ENCODE data around the gene PTPRG. TPM values are rescaled to one million over a fixed set of nuclear protein-coding genes. Genes with fewer than 3 reads are reported as not detected.

PTPRG gene
- total RNA-seq, 1 donor from 2014 or later = 11.1 TPM

DNA sequence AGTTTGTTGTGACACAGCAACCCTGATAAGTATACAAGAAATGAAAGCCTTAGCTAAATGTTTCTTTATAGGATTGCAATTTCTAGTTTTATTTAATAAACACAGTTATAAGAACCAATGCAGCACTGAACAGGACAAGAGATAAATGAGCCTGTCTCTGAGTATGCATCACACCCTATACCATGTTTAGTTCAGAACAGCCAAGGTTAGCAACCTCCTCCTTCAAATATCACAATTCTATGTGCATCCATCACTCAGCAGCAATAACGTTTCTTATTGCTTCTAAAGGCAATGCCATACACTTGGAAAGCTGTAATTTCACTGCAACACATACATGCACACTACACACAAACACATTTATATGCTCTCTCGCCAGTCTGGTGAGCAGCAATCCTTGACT lies 280.6 kb downstream of the PTPRG start:
- no peak for FAIRE-seq

DNA sequence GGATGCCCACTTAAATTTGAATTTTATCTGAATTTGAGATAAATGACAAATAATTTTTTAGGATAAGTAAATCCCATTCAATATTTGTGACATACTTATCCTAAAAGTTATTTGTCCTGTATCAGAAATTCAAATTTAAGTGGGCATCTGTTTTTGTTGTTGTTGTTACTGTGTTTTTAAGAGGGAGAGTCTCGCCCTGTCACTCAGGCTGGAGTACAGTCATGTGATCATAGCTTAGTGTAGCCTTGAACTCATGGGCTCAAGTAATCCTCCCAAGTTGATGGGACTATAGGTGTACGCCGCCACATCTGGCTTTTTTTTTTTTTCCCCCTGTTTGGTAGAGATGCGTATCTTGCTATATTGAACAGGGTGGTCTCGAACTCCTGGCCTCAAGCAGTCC lies 283.0 kb downstream of the PTPRG start:
- no peaks in the 10 kb centered on the region for H3K36me3 ChIP-seq (ENCODE audit: control insufficient read depth, insufficient read depth, low read length)
- TF ChIP-seq, protein P1, sequence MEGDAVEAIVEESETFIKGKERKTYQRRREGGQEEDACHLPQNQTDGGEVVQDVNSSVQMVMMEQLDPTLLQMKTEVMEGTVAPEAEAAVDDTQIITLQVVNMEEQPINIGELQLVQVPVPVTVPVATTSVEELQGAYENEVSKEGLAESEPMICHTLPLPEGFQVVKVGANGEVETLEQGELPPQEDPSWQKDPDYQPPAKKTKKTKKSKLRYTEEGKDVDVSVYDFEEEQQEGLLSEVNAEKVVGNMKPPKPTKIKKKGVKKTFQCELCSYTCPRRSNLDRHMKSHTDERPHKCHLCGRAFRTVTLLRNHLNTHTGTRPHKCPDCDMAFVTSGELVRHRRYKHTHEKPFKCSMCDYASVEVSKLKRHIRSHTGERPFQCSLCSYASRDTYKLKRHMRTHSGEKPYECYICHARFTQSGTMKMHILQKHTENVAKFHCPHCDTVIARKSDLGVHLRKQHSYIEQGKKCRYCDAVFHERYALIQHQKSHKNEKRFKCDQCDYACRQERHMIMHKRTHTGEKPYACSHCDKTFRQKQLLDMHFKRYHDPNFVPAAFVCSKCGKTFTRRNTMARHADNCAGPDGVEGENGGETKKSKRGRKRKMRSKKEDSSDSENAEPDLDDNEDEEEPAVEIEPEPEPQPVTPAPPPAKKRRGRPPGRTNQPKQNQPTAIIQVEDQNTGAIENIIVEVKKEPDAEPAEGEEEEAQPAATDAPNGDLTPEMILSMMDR (IDR thresholded peaks at IDR 0.05; ENCODE audit: insufficient read depth, low read length, severe bottlenecking) = no peak
- FAIRE-seq (no peak), DNase-seq (ENCODE audit: low read depth) (no peak)
- H3K4me3 ChIP-seq (ENCODE audit: low read depth, low read length) = no peak overlapping the region
- no peaks in the 10 kb centered on the region for H3K27me3 ChIP-seq (ENCODE audit: control insufficient read depth, insufficient read depth, low read length)

More for the DNA sequence above, 280.6 kb downstream of the PTPRG start:
- no peaks in the 10 kb centered on the region for H3K27me3 ChIP-seq (ENCODE audit: control insufficient read depth, insufficient read depth, low read length)
- no peak for DNase-seq (ENCODE audit: low read depth)
- H3K36me3 ChIP-seq (ENCODE audit: control insufficient read depth, insufficient read depth, low read length) = no peaks in the 10 kb centered on the region
- TF ChIP-seq, protein P1 (IDR thresholded peaks at IDR 0.05; ENCODE audit: insufficient read depth, low read length, severe bottlenecking) = no peak
- H3K4me3 ChIP-seq (ENCODE audit: low read depth, low read length) = no peak overlapping the region

DNA sequence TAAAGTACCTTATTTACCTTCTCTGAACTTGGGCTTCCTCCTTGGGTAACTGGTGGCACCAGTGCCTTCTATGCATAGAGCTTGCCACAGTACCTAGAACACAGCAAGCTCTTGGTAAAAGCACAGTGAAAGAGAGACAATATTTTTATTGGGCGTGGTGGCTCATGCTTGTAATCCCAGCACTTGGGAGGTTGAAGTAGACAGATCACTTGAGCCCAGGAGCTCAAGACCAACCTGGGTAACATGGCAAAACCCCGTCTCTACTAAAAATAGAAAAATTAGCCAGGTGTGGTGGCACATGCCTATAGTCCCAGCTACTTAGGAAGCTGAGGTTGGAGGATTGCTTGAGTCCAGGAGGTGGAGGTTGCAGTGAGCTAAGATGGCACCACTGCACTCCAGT lies 285.1 kb downstream of the PTPRG start:
- H3K36me3 ChIP-seq (ENCODE audit: control insufficient read depth, insufficient read depth, low read length) = no peaks in the 10 kb centered on the region
- H3K27me3 ChIP-seq (ENCODE audit: control insufficient read depth, insufficient read depth, low read length) = no peaks in the 10 kb centered on the region
- FAIRE-seq (no peak), DNase-seq (ENCODE audit: low read depth) (no peak)
- H3K4me3 ChIP-seq (ENCODE audit: low read depth, low read length) = no peak overlapping the region
- TF ChIP-seq, protein P1 (IDR thresholded peaks at IDR 0.05; ENCODE audit: insufficient read depth, low read length, severe bottlenecking) = no peak

DNA sequence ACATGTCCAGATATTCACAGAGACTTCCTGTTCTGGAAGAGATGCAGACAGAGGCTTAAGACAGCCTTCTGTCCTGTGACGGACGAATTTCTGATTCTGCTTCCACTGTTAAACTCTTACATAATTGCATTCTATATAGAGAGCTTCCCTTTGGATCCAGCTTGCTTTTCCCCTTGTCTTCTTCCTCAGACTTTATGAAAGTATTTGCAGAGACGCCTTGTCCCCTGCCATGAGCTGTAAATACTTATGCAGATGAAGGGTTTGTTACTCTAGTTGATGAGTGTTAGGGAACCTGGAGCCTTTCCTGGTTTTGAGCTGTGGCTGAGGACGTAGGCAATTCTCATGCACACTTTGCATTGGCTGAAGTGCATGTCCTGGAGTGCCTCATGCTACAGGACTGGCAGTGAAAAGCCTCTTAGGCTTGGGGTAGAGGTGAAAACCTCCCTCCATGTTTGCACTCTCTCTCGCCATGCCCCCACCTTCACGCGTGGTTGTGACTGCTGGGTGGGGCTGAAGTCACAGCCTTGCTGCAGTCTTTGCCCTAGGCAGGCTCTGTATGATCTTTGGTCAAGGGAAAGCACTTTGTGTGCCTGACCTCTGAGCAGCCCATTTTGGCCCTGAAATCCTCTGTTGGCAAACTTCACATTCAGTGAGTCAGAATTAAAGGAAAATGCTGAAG lies 286.6 kb downstream of the PTPRG start:
- TF ChIP-seq, protein P1 (IDR thresholded peaks at IDR 0.05; ENCODE audit: insufficient read depth, low read length, severe bottlenecking) = no peak
- DNase-seq (ENCODE audit: low read depth) (no peak), FAIRE-seq (no peak)
- no peaks in the 10 kb centered on the region for H3K27me3 ChIP-seq (ENCODE audit: control insufficient read depth, insufficient read depth, low read length)
- H3K36me3 ChIP-seq (ENCODE audit: control insufficient read depth, insufficient read depth, low read length) = no peaks in the 10 kb centered on the region
- no peak overlapping the region for H3K4me3 ChIP-seq (ENCODE audit: low read depth, low read length)

DNA sequence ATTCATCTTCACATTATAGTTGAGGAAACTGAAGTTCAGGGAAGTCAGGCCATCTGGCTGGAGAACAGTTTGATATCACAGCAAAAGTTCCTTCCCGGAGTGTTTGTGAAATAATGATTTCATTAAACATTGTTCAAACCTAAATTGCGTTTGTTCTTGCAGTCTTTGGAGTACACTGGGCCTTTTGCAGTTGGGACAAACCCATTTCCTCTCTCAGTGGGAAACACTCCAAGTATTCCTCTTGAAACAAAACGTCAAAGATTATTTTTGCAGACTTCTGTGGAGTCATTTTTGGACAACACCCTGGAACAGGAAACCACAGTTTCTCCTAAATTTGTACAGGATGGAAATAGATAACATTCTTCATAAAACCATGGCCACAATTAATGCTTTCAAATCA lies 287.5 kb downstream of the PTPRG start:
- Histone ChIP-seq H3K36me3 (ENCODE audit: control insufficient read depth, insufficient read depth, low read length) (no peaks in the 10 kb centered on the region), H3K27me3 (ENCODE audit: control insufficient read depth, insufficient read depth, low read length) (no peaks in the 10 kb centered on the region), H3K4me3 (ENCODE audit: low read depth, low read length) (no peak overlapping the region)
- DNase-seq (ENCODE audit: low read depth) (no peak), FAIRE-seq (no peak)
- TF ChIP-seq, protein P1 (IDR thresholded peaks at IDR 0.05; ENCODE audit: insufficient read depth, low read length, severe bottlenecking) = no peak

DNA sequence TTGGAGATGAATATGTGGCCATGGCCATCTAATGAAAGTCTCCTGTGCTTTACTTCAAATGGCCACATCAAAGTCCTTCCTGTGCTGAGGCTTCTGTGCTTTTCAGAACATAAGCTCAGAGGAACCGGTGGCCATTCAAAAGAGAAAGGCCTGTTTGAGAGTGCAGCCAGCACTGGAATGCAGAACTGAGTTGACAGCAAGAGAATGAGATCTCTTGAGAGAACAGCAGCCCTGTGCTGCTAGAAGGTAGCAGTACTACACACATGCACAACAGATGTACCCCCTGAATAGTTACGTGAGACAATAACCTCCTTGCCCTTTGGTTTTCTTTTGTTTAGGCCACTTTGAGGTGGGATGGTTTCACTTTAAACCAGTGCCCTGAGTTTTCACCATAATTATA lies 292.5 kb downstream of the PTPRG start:
- Histone ChIP-seq H3K4me3 (ENCODE audit: low read depth, low read length) (no peak overlapping the region), H3K36me3 (ENCODE audit: control insufficient read depth, insufficient read depth, low read length) (no peaks in the 10 kb centered on the region), H3K27me3 (ENCODE audit: control insufficient read depth, insufficient read depth, low read length) (no peaks in the 10 kb centered on the region)
- no peak for DNase-seq (ENCODE audit: low read depth)
- TF ChIP-seq, protein P1 (IDR thresholded peaks at IDR 0.05; ENCODE audit: insufficient read depth, low read length, severe bottlenecking) = no peak
- no peak for FAIRE-seq
